Activated naive CD4-positive, alpha-beta T cell treated with anti-CD3 and anti-CD28 coated beads, Interleukin-2, amount 50 U/mL, for 72 hours (primary cell): ENCODE measurements around the gene CTSS. TPM values are rescaled to one million over a fixed set of nuclear protein-coding genes. Genes with fewer than 3 reads are reported as not detected.
"Not testable (repeated sequence)": the region's sequence is repeated elsewhere in the genome, so short reads cannot be mapped to it uniquely, and the experiment has no call there.

Experiments
- ATAC-seq, 2 donors: fragments of 150-1000 bp; cut with Tn5 transposase; 2 replicates each; pipeline ENCODE4 v1.10.0; 2021; ENCODE audit warnings: mild to moderate bottlenecking in 2 of 2, moderate library complexity in 2 of 2
- DNase-seq, 2 donors: peaks; one replicate each; pipeline ENCODE4 v3.0.0; 2021 to 2022; ENCODE audit warnings: low spot score in 2 of 2
- H3K27ac Mint-ChIP-seq, 2 donors: one replicate each; pipeline ENCODE4 v1.8.0; 2022; ENCODE audit warnings: mild to moderate bottlenecking in 2 of 2, mixed read lengths in 2 of 2
- H3K36me3 Mint-ChIP-seq, 2 donors: one replicate each; pipeline ENCODE4 v1.8.0; 2022; ENCODE audit warnings: mixed read lengths in 2 of 2
- H3K9me3 Mint-ChIP-seq, 2 donors: one replicate each; pipeline ENCODE4 v1.8.0; 2022; ENCODE audit warnings: mixed read lengths in 2 of 2
- total RNA-seq, 2 donors: library from RNA; stranded (reverse); gene quantifications; one replicate each; pipeline ENCODE4 v1.2.3, GENCODE V29; 2022

The CTSS gene
- total RNA-seq, 2 donors from 2014 or later, result 53.4 to 88.4 TPM

DNA sequence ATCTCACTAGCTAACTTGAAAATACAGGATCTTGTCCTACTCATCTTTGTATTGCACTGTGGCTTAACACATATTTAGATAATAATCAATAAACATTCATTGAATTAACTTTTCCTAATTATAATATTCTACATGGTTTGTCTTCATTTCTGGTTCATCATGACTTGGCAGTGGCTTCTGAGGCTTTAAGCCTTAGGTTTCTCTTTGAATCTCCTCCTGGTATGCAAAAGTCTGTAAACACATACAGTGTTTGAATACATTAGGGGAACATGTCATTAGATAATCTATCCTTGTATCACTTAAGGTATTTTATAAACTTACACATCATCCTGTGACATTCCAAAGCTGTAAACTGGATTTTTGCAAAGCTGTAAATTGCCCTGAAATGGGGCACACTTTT, 21.9 kb upstream of the CTSS start:
- H3K27ac Mint-ChIP-seq, result no peak overlapping the region
- H3K36me3 Mint-ChIP-seq, result no peaks in the 10 kb centered on the region
- no peak for ATAC-seq
- H3K9me3 Mint-ChIP-seq, result no peaks in the 10 kb centered on the region
- DNase-seq, result no peak

DNA sequence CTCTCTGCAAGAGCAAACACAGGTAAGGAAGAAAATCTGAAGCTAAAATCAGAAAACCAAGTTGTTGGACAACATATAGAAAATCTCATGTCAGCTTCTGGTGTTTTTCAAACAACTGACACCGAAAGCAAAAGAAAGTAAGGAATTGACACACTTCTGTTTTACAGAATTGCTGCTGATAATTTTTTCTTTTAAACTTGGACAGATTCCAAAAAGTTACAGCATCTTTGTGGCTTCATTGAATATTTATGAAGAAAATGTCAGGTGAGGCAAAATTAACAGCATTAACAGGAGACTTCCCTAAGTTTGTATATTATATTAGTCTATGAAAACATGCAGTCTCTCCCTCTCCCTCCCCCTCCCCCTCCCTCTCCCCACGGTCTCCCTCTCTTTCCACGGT, 14.9 kb upstream of the CTSS start:
- DNase-seq, result no peak
- no peaks in the 10 kb centered on the region for H3K9me3 Mint-ChIP-seq
- H3K36me3 Mint-ChIP-seq, result no peaks in the 10 kb centered on the region
- ATAC-seq, result no peak
- H3K27ac Mint-ChIP-seq, result no peak overlapping the region

DNA sequence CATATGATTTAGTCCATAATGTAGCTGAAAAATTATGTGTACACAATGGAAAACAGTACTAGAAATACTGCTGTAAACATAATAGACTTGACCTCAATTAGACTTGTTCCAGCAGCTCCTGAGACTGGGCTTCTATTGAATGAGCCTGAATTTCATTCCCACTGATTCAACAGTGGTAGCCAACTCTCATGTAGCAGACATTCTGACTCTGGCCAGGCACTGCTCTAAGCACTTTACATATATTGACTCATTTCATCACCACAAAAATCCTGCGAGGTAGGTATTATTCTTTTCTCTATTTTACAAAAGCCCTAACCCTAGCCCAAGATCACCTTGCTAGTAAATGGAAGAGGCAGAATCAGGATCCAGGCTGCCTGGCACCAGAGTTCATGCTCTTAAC, 12.8 kb upstream of the CTSS start:
- ATAC-seq (peak in 1 of 2 donors; percentile 26), DNase-seq (no peak)
- H3K27ac Mint-ChIP-seq, result no peak overlapping the region
- no peaks in the 10 kb centered on the region for H3K36me3 Mint-ChIP-seq
- H3K9me3 Mint-ChIP-seq, result no peaks in the 10 kb centered on the region

DNA sequence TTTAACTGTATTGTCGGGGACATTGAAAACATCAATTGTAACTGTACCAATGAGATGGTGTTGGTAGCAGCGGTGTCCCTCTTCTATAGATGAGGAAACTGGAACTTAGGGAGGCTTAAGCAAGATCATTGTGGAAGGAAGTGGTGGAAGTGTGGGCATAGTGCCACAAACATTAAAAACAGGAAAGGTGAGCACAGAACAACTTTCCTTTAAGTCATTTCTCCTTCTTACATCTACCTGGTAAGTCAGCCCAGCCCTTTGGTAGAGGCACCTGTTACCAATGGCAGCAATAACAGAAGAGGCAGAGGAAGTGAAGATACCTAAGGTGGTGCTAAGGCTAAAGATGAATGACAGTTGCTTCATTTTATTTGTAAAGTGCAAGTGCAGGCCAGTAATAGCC, 12.0 kb upstream of the CTSS start:
- ATAC-seq, result peak in 1 of 2 donors; percentile 50
- H3K9me3 Mint-ChIP-seq, result no peaks in the 10 kb centered on the region
- H3K36me3 Mint-ChIP-seq, result no peaks in the 10 kb centered on the region
- DNase-seq, result no peak
- no peak overlapping the region for H3K27ac Mint-ChIP-seq

DNA sequence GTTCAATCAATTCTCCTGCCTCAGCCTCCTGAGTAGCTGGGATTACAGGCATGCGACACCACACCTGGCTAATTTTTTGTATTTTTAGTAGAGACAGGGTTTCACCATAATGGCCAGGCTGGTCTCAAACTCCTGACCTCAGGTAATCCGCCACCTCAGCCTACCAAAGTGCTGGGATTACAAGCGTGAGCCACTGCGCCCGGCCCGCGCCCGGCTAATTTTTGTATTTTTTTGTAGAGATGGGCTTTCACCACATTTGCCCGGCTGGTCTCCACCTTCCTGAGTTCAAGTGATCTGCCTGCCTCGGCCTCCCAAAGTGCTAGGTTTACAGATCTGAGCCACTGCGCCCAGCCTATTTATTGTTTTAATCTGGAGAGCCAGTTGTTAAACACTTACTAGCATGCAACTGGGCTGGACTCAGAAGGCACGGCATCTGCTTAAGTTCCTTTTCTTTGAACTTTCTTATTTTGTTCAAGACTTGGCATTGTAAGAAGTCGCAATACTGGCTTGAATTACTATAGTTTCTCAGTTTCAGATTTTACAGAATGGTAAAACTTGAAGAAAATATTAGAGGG, 10.4 kb upstream of the CTSS start:
- not testable (repeated sequence) for H3K27ac Mint-ChIP-seq, ATAC-seq, H3K36me3 Mint-ChIP-seq, H3K9me3 Mint-ChIP-seq, DNase-seq

DNA sequence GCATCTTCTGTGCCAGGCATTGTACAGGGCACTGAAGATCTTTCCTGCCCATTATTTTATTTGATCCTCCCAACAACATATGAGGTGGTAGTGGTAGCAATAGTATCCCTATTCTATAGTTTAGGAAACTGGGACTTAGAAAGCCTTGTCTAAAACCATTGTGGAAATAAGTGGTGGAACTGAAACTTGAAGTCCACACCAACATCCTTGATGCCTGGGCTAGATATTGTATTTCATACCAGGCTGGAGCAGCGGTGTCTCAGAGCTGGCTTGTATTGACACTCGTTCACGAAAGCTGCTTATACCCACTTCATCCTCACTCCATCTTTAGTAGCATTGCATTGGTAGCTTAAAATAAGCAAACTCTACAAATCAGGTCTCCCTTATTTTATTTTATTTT, 9.7 kb upstream of the CTSS start:
- ATAC-seq, result no peak
- no peaks in the 10 kb centered on the region for H3K36me3 Mint-ChIP-seq
- no peak overlapping the region for H3K27ac Mint-ChIP-seq
- no peaks in the 10 kb centered on the region for H3K9me3 Mint-ChIP-seq
- no peak for DNase-seq

DNA sequence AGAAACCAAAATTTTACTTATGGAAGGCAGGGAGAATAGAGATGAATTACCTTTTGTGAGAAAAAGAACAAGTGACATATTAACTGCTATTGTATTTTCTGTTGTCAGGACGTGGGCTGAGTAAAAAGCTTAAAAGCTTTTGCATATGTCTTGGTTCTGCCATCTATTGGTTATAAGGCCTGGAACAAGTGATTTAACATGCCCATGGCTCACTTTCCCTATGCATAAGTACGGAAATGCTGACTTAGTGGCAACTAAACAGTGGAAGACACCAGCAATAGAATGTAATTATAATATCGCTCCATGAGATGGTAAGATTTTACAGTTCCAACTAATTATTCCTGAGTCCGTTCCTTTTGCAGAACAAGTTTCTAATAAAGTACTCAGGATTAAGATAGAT, 6.7 kb upstream of the CTSS start:
- DNase-seq, result no peak
- ATAC-seq, result peak in 1 of 2 donors; percentile 9
- no peaks in the 10 kb centered on the region for H3K9me3 Mint-ChIP-seq
- no peaks in the 10 kb centered on the region for H3K36me3 Mint-ChIP-seq
- H3K27ac Mint-ChIP-seq, result no peak overlapping the region

DNA sequence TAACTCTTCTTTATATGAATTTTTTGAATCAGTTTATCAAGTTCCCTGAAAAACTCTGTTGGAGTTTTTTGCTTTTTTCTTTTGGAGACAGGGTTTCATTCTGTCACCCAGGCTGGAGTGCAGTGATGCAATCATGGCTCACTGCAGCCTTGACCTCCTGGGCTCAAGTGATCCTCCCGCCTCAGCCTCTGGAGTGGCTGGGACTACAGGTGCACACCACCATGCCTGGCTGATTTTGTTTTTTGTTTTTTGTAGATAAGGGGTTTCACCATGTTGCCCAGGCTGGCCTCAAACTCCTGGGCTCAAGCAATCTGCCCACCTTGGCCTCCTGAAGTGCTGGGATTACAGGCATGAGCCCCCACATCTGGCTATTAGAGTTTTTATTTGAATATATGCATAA, 2.1 kb upstream of the CTSS start:
- H3K36me3 Mint-ChIP-seq, DNase-seq, ATAC-seq, H3K9me3 Mint-ChIP-seq, H3K27ac Mint-ChIP-seq: not testable (repeated sequence)

DNA sequence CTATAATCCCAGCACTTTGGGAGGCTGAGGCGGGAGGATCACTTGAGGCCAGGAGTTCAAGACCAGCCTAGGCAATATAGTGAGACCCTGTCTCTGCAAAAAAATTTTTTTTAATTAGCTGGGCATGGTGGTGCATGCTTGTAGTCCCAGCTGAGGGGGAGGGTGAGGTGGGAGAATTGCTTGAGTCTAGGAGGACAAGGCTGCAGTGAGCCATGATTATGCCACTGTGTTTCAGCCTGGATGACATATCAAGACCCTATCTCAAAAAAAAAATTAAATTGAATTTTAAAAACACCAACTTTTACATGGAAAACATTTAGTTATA, 361 bp upstream of the CTSS start:
- Mint-ChIP-seq H3K36me3 (peaks cover 8 to 12% of the 10 kb centered on the region in 2 donors), H3K27ac (peak overlapping the region; percentile 96 to 97)
- ATAC-seq, DNase-seq, H3K9me3 Mint-ChIP-seq: not testable (repeated sequence)

DNA sequence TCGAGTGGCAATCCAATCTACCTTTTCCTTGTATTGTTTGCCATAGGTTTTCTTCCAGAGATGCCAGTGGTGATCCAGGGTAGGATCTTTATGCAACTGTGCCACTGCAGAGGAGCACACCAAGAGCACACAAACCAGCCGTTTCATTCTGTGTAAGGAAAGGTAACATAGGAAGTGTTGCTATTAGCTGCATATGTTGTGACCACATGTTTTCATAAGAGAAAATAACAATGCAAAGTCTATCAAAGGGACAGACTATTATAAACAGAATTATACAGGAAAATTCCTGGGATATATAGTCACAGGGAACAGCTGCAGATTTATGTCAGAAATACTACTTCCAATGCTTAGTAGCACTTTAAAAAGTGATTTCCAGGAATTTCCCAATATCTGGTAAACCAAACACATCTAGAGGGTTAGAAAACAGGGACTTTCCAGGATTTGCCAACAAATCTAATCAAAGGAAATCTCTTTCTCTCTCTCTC, 919 bp downstream of the CTSS start:
- H3K9me3 Mint-ChIP-seq, result no peaks in the 10 kb centered on the region
- peaks cover 8 to 21% of the 10 kb centered on the region in 2 donors for H3K36me3 Mint-ChIP-seq
- no peak for ATAC-seq
- DNase-seq, result no peak
- H3K27ac Mint-ChIP-seq, result peak overlapping the region; percentile 96 to 97

DNA sequence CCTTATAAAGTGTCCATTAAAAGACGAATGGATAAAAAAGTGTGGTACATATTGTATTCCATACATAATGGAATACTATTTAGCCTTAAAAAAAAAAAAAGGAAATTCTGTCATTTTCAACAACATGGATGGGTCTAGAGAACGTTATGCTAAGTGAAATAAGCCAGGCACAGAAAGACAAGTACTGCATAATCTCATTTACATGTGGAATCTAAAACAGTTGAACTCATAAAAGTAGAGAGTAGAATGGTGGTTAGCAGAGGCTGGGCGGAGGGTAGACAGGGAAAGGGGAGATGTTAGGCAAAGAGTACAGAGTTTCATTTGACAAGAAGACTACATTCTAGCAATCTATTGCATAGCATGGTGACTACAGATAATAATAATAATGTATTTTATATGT, 2.6 kb downstream of the CTSS start:
- ATAC-seq (no peak), DNase-seq (no peak)
- Mint-ChIP-seq H3K36me3 (peaks cover 8 to 21% of the 10 kb centered on the region in 2 donors), H3K9me3 (no peaks in the 10 kb centered on the region), H3K27ac (no peak overlapping the region)

DNA sequence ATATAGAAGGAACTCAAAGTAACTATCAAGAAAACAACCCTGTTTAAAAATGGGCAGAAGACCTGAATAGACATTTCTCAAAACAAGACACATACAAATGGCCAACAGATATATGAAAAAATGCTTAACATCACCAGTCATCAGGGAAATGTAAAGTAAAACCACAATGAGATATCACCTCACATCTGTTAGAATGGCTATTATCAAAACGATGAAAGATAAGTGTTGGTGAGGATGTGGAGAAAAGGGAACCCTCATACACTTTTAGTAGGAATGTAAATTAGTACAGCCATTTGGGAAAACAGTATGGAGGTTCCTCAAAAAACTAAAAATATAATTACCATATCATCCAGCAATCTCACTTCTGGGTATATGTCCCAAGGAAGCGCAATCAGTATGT, 3.0 kb downstream of the CTSS start:
- Mint-ChIP-seq H3K27ac (no peak overlapping the region), H3K36me3 (peaks cover 8 to 21% of the 10 kb centered on the region in 2 donors), H3K9me3 (no peaks in the 10 kb centered on the region)
- ATAC-seq, result no peak
- DNase-seq, result no peak

DNA sequence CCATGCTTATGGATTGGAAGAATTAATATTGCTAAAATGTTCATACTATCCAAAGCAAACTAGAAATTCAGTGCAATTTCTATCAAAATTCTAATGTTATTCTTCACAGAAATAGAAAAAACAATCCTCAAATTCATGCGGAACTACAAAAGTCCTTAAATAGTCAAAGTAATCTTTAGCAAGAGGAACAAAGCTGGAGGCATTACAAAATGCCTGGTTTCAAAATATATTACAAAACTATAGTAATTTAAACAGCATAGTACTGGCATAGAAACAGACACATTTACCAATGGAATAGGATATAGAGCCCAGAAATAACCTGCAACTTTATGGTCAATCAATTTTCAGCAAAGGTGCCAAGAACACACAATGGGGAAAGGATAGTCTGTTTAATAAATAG, 3.8 kb downstream of the CTSS start:
- Mint-ChIP-seq H3K36me3 (peaks cover 8 to 21% of the 10 kb centered on the region in 2 donors), H3K9me3 (no peaks in the 10 kb centered on the region), H3K27ac (no peak overlapping the region)
- DNase-seq, result no peak
- no peak for ATAC-seq

DNA sequence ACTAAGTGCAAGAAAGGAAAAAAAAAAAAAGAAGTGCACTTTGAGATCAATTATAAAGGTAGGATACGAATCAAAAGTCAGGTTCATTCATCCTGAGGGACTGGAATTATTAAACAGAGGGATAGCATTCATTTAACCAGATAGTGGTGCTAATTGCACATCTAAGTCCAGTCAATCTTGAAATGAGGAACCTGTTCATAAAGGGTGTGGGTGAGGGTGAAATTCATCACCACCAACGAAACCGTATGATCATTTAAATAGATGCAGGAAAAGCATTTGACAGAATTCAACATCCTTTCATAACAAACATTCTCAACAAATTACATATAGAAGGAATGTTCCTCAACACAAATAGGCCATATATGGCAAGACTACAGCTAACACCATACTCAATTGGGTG, 5.6 kb downstream of the CTSS start:
- ATAC-seq, result no peak
- no peak for DNase-seq
- peaks cover under 1 to 14% of the 10 kb centered on the region in 2 donors for H3K36me3 Mint-ChIP-seq
- H3K27ac Mint-ChIP-seq, result no peak overlapping the region
- H3K9me3 Mint-ChIP-seq, result no peaks in the 10 kb centered on the region

DNA sequence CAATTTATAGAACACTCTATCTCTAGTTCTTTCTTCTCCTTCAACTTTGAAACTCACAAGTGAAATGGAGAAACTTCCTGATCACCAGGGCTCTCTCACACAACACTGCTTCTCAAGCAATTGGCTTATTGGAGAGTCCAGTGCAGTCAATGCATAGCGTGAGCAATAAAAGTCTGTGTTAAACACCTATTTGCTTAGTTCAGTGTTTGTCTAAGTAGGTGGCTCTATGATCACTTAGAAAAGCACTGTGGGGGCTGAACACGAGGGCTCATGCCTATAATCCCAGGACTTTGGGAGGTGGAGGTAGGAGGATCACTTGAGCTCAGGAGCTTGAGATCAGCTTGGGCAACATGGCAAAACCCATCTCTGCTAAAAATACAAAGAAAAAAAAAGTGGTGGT, 12.2 kb downstream of the CTSS start:
- ATAC-seq, result no peak
- peak overlapping the region in 1 of 2 donors; percentile 82 for H3K27ac Mint-ChIP-seq
- H3K36me3 Mint-ChIP-seq, result peaks cover 8 to 11% of the 10 kb centered on the region in 2 donors
- DNase-seq, result no peak
- no peaks in the 10 kb centered on the region for H3K9me3 Mint-ChIP-seq

DNA sequence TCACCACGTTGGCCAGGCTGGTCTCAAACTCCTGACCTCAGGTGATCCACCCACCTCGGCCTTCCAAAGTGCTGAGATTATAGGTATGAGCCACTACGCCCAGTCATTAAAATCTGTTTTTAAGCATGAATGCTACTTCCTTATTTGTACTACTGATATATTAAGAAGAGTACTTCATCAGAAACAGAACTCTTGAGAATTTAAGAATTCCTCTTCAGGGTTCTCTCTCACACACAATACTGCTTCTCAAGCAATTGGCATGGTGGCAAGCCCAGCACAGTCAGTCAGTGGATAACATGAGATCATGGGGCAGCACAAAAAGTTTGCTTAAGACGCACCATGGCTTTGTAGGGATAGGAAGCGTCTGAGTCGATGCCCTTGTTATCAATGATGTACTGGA, 14.1 kb downstream of the CTSS start:
- no peaks in the 10 kb centered on the region for H3K9me3 Mint-ChIP-seq
- H3K27ac Mint-ChIP-seq, result peak overlapping the region in 1 of 2 donors; percentile 51
- ATAC-seq (no peak), DNase-seq (no peak)
- peaks cover 8 to 11% of the 10 kb centered on the region in 2 donors for H3K36me3 Mint-ChIP-seq

DNA sequence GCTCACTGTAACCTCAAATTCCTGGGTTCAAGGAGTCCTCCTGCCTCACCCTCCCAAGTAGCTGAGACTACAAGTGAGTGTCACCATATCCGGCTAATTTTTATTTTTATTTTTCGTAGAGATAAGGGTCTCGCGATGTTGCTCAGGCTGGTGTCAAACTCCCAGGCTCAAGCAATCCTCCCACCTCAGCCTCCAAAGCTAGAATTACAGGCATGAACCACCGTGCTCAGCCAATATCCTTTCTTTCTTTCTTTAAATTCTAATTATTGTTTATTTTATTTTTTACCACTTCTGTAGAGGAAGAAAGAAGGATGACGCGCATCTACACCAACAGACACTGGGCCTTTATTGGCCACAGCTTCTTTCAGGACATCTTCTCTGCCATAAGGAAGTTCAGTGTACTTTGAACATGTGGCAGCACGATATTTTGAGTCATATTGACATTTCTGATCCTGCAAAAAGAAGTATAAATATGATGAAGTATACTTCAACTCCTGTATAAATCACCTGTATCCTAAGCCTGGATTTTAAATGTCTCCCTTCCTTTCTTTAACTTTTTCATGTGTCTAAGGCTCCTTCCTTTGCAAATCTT, 15.8 kb downstream of the CTSS start:
- H3K27ac Mint-ChIP-seq, result peak overlapping the region in 1 of 2 donors; percentile 46

More for the DNA sequence above, 15.8 kb downstream of the CTSS start:
- DNase-seq (no peak), ATAC-seq (no peak)
- Mint-ChIP-seq H3K36me3 (peaks cover 8 to 11% of the 10 kb centered on the region in 2 donors), H3K9me3 (no peaks in the 10 kb centered on the region)
